HG03039 (cell line): ENCODE data around the gene GRIA2.
A peak's percentile ranks its signal among the peaks of the same experiment; 100 is the strongest.
"Not testable (repeated sequence)": the region's sequence is repeated elsewhere in the genome, so short reads cannot be mapped to it uniquely, and the experiment has no call there.

ENCODE experiments used
- ATAC-seq: cut with Tn5 transposase; IDR thresholded peaks from one replicate; pipeline ENCODE4 v1.9.1; 2021; ENCODE audit warnings: mild to moderate bottlenecking, moderate library complexity; ENCODE audit not compliant: unreplicated experiment

The GRIA2 gene

GRCh38 chr4:157220371-157220881 is at the start of gene GRIA2:
Gene GRIA2, plus strand, starts transcription at chr4:157220728. Its CDS starts 315 bp downstream, at chr4:157221043.
- no peak for ATAC-seq

GRCh38 chr4:157172011-157172410 is 48.5 kb upstream of the GRIA2 start:
- ATAC-seq: no peak

GRCh38 chr4:157180268-157180667 is 40.3 kb upstream of the GRIA2 start:
- not testable (repeated sequence) for ATAC-seq

GRCh38 chr4:157184300-157184699 is 36.2 kb upstream of the GRIA2 start:
- no peak for ATAC-seq

- no peak for ATAC-seq
These were observed 35.2 kb upstream of the GRIA2 start for GRCh38 chr4:157185363-157185762.

GRCh38 chr4:157195374-157195773 is 25.2 kb upstream of the GRIA2 start:
- ATAC-seq: no peak

GRCh38 chr4:157196046-157196445 is 24.5 kb upstream of the GRIA2 start:
- ATAC-seq: no peak

- peak; percentile 59 for ATAC-seq
These were observed 15.8 kb upstream of the GRIA2 start for GRCh38 chr4:157204634-157205244.

- no peak for ATAC-seq
These were observed 2.8 kb upstream of the GRIA2 start for GRCh38 chr4:157217708-157218107.

- no peak for ATAC-seq
These were observed 687 bp upstream of the GRIA2 start for GRCh38 chr4:157219711-157220370.

- no peak for ATAC-seq
These were observed 932 bp downstream of the GRIA2 start for GRCh38 chr4:157221426-157221894.

GRCh38 chr4:157221895-157222770 is 1.6 kb downstream of the GRIA2 start:
- ATAC-seq: no peak

GRCh38 chr4:157222771-157223160 is 2.2 kb downstream of the GRIA2 start:
- no peak for ATAC-seq

- ATAC-seq: no peak
These were observed 2.9 kb downstream of the GRIA2 start for GRCh38 chr4:157223456-157223855.

- no peak for ATAC-seq
These were observed 4.6 kb downstream of the GRIA2 start for GRCh38 chr4:157225096-157225495.

- ATAC-seq: no peak
These were observed 5.5 kb downstream of the GRIA2 start for GRCh38 chr4:157226035-157226434.

- no peak for ATAC-seq
These were observed 6.1 kb downstream of the GRIA2 start for GRCh38 chr4:157226601-157227000.

GRCh38 chr4:157231525-157231924 is 11.0 kb downstream of the GRIA2 start:
- ATAC-seq: no peak

- no peak for ATAC-seq
These were observed 22.3 kb downstream of the GRIA2 start for GRCh38 chr4:157242871-157243270.

- ATAC-seq: no peak
These were observed 23.8 kb downstream of the GRIA2 start for GRCh38 chr4:157244348-157244747.

- ATAC-seq: no peak
These were observed 24.8 kb downstream of the GRIA2 start for GRCh38 chr4:157245351-157245750.
